Medulla oblongata (tissue), 1 donor: ENCODE data around the gene AHCY.
"Not testable (repeated sequence)": the region's sequence is repeated elsewhere in the genome, so short reads cannot be mapped to it uniquely, and the experiment has no call there.

Experiments used
- DNase-seq: peaks from one replicate; pipeline ENCODE4 v3.0.0-alpha.2; 2015; ENCODE audit errors: extremely low spot score

The AHCY gene

DNA sequence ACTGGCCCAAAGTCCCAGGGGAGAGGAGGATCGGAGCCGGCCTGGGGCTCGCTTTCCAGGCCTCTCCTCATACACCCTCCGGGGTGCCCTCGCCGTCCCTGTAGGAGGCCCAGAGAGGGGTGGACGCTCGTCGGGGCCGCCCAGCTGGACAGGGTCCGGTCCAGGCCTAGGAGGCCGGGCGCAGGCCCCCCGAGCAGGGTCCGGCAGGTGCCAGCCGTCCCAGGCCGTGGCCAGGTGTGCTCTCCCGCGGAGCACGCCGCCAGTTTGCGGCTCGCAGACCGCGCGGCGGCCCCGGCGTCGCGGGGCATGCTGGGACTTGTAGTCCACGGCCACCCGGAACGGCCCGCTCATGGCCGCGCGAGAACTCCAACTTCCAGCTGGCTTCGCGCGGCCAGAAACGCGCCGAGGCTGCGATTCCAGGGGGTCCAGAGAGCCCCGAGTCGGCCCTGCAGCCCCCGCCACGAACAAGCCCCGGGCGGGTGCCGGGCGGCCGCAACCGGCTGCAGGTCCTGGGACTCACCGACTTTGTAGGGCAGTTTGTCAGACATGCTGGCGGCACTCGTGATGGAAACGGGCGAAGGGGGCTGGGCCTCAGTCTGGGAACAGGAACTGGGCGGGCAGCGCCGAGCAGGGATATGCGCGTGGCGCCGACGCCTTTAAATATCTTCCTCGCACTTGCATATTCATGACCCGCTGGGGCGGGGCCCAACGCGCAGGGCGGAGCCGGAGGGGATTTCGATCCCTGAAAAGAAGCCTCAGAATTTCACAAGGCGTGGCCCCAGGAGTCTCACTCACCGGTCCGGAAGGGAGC, at the start of gene AHCY:
Gene AHCY, minus strand, starts transcription at position 633 of the 811 bp plus-strand sequence. Its CDS starts 85 bp downstream, at position 548.
- peak; percentile 96 for DNase-seq

DNA sequence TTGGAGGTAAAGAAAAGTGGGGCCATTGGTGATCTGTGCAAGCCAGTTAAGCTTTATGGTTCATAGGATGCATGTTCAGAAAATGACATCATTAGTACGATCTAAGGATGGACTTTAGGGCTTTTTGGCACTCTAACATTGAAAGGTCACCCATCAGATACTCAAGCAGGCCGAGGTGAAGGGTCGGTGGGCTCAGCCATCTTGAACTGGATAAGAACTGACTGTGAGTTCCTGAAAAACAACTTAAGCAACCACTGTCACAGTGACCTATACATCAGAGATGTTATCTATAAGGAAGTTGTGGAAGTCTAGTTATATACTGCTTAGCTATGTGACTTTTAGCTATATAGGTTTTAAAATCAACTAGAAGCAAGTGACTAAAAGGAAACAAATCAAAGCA, 46.9 kb upstream of the AHCY start:
- no peak for DNase-seq

DNA sequence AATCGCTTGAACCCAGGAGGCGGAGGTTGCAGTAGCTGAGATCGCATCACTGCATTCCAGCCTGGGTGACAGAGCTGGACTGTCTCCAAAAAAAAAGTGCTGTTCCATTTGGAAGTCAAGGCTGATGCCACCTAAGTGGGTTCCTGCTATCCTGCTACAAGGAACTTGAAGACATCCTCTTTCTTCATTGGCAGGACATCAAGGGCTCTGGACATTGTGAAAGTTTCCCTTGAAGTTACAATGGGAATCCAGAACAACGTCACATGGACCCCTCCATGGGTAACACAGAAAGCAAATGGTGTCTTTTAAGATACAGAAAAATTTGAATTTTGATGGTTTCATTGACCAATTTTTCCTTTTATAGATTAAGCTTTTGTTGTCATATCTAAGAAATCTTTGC, 44.4 kb upstream of the AHCY start:
- DNase-seq, result no peak

DNA sequence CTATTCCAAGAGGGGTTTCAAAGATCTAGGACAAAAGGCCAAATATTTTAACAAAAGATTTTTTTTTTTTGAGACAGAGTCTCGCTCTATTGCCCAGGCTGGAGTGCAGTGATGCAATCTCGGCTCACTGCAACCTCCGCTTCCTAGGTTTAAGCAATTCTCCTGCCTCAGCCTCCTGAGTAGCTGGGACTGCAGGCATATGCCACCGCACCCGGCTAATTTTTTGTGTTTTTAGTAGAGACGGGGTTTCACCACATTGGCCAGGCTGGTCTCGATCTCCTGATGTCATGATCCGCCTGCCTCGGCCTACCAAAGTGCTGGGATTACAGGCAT, 43.3 kb upstream of the AHCY start:
- DNase-seq, result not testable (repeated sequence)

DNA sequence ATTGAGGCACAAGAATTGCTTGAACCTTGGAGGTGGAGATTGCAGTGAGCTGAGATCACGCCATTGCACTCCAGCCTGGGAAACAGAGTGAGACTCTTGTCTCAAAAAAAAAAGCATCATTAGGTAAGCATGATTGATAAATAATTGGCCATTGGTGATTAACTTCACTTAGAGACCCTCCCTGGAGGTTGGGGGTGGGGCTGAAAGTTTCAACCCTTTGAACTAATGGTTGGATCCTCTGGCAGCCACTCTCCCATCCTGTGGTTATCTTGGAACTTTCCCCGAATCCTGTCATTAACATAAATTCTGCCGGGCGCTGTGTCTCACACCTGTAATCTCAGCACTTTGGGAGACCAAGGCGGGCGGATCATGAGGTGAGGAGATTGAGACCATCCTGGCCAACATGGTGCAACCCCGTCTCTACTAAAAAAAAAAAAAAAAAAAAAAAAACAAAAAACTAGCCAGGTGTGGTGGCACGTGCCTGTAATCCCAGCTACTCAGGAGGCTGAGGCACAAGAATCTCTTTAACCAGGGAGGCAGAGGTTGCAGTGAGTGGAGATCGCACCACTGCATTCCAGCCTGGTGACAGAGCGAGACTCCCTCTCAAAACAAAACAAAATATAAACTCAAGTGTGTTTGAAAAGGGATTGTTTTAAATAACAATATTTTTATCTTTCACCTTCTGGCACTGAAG, 42.8 kb upstream of the AHCY start:
- DNase-seq, result not testable (repeated sequence)

DNA sequence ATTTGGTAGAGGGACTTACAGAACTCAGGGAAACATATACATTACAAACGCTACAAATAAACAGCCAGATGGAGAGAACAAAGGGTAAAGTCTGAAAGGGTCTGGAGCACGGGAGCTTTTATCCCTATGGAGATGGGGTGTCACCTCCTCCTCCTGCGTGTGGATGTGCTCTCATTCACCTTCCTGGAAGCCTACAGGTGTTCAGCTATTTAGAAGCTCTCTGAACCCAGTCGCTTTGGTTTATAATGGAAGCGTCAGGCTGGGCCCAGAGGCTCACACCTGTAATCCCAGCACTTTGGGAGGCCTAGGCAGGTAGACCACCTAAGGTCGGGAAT, 42.2 kb upstream of the AHCY start:
- DNase-seq, result no peak

DNA sequence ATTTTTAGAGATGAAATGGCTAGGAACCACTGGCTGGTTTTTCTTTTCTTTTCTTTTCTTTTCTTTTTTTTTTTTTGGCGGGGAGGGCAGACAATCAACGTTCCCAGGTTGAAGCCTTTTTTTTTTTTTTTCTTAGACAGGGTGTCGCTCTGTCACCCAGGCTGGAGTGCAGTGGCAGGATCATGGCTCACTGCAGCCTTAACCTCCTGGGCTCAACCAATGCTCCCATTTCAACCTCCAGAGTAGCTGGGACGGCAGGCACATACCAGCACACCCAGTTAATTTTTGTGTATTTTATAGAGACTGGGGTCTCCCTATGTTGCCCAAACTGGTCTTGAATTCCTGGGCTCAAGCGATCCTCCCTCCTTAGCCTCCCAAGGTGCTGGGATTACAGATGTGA, 41.1 kb upstream of the AHCY start:
- DNase-seq, result no peak

DNA sequence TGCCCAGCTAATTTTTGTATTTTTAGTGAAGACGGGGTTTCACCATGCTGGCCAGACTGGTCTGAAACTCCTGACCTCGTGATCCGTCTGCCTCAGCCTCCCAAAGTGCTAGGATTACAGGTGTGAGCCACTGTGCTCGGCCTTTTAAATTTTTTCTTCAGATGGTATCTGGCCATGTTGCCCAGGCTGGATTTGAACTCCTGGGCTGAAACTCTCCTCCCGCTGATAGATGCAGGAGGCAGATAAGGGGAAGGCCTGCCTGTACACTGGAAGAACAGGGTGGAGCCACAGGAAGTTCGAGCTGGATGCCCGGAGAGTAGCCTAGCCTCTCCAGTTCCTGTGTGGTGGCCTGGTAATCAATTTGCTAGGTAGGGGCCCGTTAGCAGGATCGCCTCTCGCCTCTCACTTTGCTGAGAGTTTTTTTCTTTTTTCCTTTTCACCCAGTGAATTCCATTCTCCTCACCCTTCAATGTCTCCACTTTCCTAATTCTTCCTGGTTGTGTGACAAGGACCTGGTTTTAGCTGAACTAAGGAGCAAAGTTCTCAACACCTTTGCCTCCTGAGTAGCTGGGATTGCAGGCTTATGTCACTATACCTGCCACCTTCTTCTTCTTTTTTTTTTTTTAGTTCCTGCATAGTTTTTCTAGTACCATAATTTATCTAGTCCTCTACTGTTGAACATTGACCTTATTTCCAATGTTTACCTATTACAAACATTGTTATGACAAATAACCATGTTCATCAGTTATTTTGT, 40.5 kb upstream of the AHCY start:
- DNase-seq, result no peak

DNA sequence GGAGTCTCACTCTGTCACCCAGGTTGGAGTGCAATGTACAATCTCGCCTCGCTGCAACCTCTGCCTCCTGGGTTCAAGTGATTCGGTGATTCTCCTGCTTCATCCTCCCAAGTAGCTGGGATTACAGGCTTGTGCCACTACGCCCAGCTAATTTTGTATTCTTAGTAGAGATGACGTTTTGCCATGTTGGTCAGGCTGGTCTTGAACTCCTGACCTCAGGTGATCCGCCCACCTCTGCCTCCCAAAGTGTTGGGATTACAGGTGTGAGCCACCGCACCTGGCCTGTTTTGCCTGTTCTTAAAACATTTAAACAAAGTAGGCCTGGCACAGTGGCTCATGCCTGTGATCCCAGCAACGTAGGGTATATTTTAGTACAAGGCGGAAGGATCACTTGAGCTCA, 38.0 kb upstream of the AHCY start:
- not testable (repeated sequence) for DNase-seq

DNA sequence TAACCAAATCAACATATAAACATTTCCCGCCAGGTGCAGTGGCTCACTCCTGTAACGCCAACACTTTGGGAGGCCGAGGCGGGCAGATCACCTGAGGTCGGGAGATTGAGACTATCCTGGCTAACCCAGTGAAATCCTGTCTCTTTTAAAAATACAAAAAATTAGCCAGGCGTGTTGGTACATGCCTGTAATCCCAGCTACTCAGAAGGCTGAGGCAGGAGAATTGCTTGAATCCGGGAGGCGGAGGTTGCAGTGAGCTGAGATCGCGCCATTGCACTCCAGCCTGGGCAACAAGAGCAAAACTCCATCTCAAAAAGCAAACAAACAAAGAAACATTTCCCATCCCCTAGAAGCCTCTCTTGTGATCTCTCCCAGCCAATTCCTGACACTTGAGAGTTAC, 37.6 kb upstream of the AHCY start:
- DNase-seq, result not testable (repeated sequence)

DNA sequence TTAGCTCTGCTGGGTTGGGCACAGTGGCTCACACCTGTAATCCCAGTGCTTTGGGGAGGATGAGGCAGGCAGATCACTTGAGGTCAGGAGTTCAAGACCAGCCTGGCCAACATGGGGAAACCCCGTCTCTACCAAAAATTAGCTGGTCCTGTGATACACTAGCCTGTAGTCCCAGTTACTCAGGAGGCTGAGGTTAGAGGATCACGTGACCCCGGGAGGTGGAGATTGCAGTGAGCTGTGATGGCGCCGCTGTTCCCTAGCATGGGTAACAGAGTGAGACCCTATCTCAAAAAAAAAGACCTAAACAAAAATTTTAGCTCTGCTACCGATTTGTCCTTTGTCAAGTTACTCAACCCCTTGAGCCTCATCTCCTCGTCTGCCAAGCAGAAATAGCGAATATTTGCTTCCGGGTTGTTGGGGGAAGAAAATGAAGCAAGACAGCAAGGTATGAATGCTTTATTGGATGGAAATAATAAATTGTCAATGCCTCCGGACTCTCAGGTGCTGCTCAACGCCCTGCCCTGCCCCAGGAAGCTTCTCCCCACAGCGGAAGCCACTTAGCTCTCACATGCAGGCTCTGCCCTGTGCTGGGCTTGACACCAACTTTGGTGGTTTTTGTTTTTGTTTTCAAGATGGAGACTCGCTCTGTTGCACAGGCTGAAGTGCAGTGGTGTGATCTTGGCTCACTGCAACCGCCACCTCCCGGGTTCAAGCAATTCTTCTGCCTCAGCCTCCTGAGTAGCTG, 35.0 kb upstream of the AHCY start:
- DNase-seq, result no peak

DNA sequence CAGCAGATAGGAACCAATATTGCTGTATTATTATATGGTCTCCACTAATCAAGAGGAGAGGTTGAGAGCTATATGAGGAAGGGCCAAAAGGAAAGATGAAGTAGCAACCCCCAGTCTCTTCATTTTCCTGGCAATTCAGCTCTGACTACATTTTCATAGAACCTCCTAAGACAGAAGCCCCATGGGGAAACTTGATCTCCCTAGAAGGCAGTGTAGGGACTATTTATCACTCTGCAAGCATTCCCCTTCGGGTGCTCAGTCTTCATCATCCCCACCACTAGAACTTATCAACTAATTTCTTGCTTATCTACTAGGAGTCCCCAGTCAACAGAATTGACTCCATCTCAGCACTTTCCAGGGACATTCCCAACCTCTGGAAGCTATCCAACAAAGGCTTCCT, 34.4 kb upstream of the AHCY start:
- no peak for DNase-seq

DNA sequence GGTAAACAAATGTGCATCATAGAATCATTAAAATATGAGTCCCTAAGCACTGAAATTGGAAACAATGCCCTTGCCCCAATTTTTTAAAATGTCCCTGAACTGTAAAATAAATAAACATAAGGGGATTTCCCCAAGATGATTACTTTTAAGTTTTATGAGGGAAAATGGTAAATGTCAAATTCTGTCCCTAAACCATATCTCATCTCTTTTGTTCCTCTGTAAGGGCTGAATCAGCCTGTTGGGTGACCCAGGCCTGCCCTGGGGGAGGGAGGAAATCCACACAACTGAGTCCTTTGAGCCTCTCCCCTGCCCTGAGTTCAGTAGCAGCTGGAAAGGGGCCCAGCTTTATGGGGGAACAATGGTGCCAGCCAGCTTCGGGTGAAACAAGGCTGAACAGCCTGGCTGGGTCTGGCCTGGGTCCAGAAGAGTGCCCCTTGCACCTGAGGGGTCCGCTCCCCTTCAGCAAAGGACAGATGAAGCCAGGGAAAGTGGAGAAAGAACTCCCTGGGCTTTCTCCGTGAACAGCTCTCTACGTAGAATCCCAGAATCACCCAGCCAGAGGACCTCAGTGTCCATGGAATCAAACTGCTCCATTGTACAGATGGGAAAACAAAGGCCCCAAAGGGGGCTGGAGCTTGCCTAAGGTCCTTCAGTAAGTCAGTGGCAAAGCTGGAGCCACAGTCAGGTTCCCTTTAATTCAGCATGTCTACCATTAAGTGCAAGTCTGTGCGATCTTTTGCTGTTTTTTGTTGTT, 31.7 kb upstream of the AHCY start:
- DNase-seq, result peak; percentile 97

DNA sequence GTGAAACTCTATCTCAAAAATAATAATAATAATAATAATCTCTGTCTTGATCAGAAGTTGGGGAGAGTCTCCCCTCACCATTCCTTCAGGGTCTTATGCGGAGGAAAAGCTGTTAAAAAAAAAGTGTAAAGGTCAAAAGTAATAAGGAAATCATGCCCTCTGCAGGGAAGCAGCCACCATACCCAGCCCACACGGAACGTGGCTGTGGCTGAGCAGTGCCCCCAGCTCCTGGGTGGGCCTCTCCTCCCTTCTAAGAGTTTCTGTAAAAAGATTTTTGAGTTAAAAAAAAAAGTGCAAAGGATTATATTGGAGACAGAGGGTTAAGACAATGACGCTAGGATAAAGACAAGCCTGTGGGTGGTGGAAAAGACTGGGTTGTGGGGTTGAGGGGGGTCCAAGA, 30.6 kb upstream of the AHCY start:
- no peak for DNase-seq

DNA sequence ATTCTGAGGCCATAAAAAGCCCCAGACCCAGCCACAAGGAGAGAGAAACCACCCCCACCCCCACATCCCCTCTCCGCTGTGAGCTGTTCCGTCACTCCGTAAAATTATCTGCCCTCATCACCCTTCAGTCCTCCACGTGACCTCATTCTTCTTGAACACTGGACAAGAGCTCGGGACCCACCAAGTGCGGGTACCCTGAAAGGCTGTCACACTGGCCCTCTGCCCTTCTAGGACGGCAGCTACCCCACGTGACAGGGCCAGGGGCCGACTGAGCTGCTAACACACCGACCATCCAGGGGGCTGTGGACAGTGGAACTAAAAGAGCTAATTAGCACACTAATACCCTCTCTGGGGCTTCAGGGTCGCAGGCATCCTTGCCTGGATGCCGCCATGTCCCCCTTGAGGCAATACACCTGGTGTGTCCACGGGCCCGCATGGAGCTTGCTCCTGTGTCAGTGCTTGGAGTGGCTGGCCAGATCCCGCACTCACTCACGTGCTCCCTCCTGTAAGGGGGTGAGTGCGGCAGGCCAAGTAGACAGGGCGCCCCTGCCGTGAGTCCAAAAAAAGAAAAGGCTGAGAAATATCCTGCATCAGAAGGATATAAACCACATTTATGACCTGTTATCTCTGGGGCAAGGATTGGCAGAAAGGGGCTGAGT, 29.2 kb upstream of the AHCY start:
- no peak for DNase-seq

DNA sequence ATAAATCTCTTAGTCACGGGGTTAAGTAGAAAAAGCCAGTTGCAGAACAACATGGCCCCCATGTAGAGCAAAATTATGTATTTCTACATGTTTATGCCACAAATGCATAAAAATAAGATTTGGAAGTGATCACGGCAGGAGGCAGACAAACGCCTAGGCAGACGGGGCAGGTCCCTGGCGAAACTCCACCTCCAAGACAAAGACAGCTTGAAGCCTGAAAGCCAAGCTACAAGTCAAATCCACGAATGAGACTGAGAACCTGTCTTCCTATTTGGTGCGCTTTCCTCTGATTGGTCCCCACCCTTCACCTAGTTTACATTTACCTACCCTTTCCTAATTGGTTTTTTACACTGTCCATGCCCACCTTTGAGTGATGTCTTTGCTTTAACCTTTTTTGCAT, 28.7 kb upstream of the AHCY start:
- no peak for DNase-seq

DNA sequence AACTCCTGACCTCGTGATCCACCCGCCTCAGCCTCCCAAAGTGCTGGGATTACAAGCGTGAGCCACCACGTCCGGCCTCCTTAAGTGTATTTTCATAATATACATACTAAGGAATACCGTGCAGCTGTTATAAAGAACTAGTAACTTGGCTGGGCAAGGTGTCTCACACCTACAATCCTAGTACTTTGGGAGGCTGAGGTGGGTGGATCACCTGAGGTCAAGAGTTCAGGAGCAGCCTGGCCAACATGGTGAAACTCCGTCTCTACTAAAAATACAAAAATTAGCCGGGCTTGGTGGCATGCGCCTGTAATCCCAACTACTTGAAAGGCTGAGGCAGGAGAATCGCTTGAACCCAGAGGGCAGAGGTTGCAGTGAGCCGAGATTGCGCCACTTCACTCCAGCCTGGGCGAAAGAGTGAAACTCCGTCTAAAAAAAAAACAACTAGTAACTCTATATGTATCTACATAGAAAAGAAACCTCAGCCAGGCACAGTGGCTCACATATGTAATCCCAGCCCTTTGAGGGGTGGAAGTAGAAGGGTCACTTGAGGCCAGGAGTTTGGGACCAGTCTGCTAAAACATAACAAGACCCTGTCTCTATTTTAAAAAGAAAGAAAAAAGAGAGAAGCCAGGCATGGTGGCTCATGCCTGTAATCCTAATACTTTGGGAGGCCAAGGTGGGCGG, 27.8 kb upstream of the AHCY start:
- DNase-seq, result not testable (repeated sequence)

DNA sequence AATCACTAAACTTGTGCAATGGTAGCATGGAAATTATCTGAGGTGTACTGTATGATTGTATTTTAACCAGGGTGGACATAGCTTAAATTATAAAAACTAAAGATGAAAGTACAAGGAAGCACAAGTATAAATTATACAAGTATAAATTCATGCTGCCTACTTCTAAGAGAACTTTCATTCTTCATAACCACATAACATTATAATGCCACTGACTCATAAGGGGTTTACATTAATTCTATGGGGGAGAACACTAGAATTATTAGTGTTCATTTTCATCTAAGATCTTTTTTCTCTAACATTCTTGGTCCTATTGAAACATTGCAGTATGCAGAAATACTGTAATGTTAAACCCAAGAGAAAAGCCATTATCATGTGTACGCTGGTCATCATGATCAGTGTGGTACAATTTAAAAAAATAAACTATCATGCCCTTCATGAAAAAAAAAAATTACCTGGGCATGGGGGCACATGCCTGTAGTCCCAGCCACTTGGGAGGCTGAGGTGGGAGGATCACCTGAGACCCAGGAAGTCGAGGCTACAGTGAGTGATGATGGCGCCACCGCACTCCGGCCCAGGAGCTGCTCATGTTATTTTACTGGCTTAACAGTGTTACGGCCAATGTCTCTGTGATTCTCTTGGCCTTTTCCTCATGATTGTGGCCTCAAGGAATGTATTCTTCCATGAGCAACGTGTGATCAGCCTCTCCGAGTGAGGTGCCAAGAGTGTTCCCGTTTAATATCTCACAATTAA, 25.9 kb upstream of the AHCY start:
- no peak for DNase-seq

DNA sequence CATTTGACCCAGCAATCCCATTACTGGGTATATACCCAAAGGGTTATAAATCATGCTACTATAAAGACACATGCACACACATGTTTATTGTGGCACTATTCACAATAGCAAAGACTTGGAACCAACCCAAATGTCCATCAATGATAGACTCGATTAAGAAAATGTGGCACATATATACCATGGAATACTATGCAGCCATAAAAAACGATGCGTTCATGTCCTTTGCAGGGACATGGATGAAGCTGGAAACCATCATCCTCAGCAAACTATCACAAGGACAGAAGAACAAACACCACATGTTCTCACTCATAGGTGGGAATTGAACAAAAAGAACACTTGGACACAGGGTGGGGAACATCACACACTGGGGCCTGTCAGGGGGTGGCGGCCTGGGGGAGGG, 25.1 kb upstream of the AHCY start:
- DNase-seq, result not testable (repeated sequence)

DNA sequence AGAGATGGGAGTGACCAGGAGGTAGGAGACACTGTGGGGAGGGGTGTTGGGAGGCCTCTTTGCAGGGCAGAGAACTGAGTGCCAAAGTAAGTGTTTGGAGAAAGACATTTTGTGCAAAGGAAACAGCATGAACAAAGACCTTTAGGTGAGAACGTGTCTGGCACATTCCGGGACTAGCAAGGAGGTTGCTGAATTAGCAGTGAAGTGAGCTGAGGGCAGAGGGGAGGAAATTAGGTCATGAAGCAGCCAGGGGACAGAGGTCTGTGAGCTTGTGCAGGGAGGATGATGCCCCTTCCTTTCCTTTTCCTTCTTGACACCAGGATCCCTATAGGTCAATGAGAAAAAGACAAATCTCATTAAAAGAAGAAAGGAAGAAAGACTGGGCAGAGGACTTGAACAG, 21.4 kb upstream of the AHCY start:
- DNase-seq, result no peak
